Upper lobe of left lung (tissue), 6 donors: Measurements from ENCODE around the gene TMPRSS13. TPM values are rescaled to one million over a fixed set of nuclear protein-coding genes. Genes with fewer than 3 reads are reported as not detected.
"Not testable (repeated sequence)": the region's sequence is repeated elsewhere in the genome, so short reads cannot be mapped to it uniquely, and the experiment has no call there.

Experiments
- ATAC-seq, 2 donors: fragments of 200-7000 bp; cut with Tn5 transposase; one replicate each; pipeline ENCODE4 v1.9.1; 2022; ENCODE audit warnings: mild to moderate bottlenecking in 2 of 2, moderate library complexity in 2 of 2; ENCODE audit not compliant: low FRiP score in 2 of 2
- DNase-seq, 2 donors: peaks; one replicate each; pipeline ENCODE4 v3.0.0-alpha.2; 2019 to 2020
- H3K27ac ChIP-seq, 4 donors: fragments of 200-600 bp; sonication (generic); one replicate each; pipeline ENCODE4 v1.5.1; 2016 to 2019
- H3K27me3 ChIP-seq, 4 donors: fragments of 200-600 bp; sonication (generic); one replicate each; pipeline ENCODE4 v1.5.1; 2017 to 2019
- H3K36me3 ChIP-seq, 4 donors: fragments of 200-600 bp; sonication (generic); one replicate each; pipeline ENCODE4 v1.5.1; 2016 to 2019
- H3K4me1 ChIP-seq, 4 donors: fragments of 200-600 bp; sonication (generic); one replicate each; pipeline ENCODE4 v1.5.1; 2018 to 2019
- H3K4me3 ChIP-seq, 4 donors: fragments of 200-600 bp; sonication (generic); one replicate each; pipeline ENCODE4 v1.5.1; 2017 to 2019; ENCODE audit warnings: mild to moderate bottlenecking in 2 of 4, moderate library complexity in 1 of 4
- H3K9me3 ChIP-seq, 4 donors: fragments of 200-600 bp; sonication (generic); one replicate each; pipeline ENCODE4 v1.5.1; 2018 to 2019
- CTCF ChIP-seq, 6 experiments: fragments of 450-650 bp in 4 of 6; fragments of 200-600 bp in 2 of 6; sonication (generic) in 2 of 6; IDR thresholded peaks; one replicate each; pipeline ENCODE4 v1.5.1; 2016 to 2019; ENCODE audit warnings: antibody characterized with exemption in 6 of 6
- EP300 ChIP-seq, 4 donors: sonication (generic); formaldehyde crosslinking; IDR thresholded peaks; one replicate each; pipeline ENCODE4 v1.5.1; 2017; ENCODE audit warnings: antibody characterized with exemption in 4 of 4, control low read depth in 2 of 4
- POLR2A ChIP-seq, 4 donors: fragments of 450-650 bp; IDR thresholded peaks; one replicate each; pipeline ENCODE4 v1.5.1; 2016 to 2017; ENCODE audit warnings: antibody characterized with exemption in 4 of 4, mild to moderate bottlenecking in 2 of 4
- POLR2AphosphoS5 ChIP-seq, 2 donors: sonication (generic); formaldehyde crosslinking; IDR thresholded peaks; one replicate each; pipeline ENCODE4 v1.5.1; 2017; ENCODE audit warnings: antibody characterized with exemption in 2 of 2
- WGBS, 2 donors: methylation state at CpG; one replicate each; pipeline ENCODE4 v1.1.5; 2017 to 2018; 5-methylcytosine and 5-hydroxymethylcytosine counted together
- total RNA-seq, 6 donors: library from RNA; depleted of rRNA in 4 of 6; stranded (reverse); fragments of >200 nt in 4 of 6; gene quantifications; one replicate each; pipeline versions ENCODE4 v1.1.0 to v1.2.1, GENCODE V29; 2016 to 2021
- donor health status: DM: no; HTN: no; CAD: no; lungs with moderate emphysema.
- donor health status: DM: no; HTN: yes; CAD: no; lungs with severe emphysema.

Gene TMPRSS13
- total RNA-seq, 6 donors from 2014 or later: 4.6 to 26.2 (median 6.1) TPM

DNA sequence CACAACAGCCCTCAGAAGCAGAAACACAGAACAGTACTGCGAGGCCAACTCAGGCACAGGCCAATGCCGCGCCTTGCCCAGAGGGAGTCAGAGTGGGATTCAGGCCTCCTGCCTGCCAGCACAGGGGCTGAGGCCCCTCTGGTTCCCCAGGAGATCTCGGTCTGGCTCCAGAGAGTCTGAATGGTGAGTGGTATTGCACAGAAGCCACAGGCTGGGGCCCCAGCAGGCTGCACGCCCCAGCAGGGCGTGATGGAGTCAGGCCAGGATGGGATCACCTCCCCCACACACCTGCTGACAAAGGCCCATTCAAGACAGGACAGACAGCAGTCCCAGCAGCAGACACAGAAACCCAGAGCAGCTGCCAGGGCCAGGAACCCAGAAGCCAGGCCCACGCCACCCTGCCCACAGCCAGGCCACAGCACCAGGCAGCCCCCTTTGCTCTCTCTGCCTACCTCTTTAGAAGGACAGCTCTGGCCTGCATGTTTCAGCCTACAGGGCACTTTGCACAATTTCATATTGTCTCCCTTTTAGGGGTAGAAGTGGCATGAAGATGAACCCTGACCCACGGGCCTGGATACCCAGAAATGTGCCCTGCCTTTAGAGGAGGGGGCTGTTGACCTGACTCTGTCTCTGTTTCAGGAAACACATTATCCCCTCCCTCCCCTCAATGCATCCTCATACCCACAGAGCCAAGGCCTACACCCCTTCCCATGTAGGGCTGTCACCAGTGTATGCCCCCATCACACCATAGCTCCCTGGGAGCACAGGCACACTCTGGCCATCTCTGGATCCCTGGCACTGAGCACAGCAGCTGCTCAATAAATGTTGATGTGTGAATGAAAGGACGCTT lies 58.9 kb downstream of the TMPRSS13 start:
- H3K4me3 ChIP-seq: no peak overlapping the region
- peak overlapping the region in 3 of 4 donors; percentile 5 to 35 (median 35) for H3K27ac ChIP-seq
- peak in 1 of 2 donors; percentile 61 for DNase-seq
- H3K9me3 ChIP-seq: no peaks in the 10 kb centered on the region
- WGBS, 2 donors: 84 to 96% methylated on average over 3 to 9 of the region's 9 CpGs
- TF ChIP-seq POLR2A (IDR thresholded peaks at IDR 0.05) (no peak), CTCF (IDR thresholded peaks at IDR 0.05) (no peak), EP300 (IDR thresholded peaks at IDR 0.05) (no peak), POLR2AphosphoS5 (IDR thresholded peaks at IDR 0.05) (no peak)
- peak in 1 of 2 donors; percentile 17 for ATAC-seq
- peaks cover 23 to 45% (median 31%) of the 10 kb centered on the region in 4 donors for H3K4me1 ChIP-seq
- H3K36me3 ChIP-seq: no peaks in the 10 kb centered on the region
- H3K27me3 ChIP-seq: no peaks in the 10 kb centered on the region

DNA sequence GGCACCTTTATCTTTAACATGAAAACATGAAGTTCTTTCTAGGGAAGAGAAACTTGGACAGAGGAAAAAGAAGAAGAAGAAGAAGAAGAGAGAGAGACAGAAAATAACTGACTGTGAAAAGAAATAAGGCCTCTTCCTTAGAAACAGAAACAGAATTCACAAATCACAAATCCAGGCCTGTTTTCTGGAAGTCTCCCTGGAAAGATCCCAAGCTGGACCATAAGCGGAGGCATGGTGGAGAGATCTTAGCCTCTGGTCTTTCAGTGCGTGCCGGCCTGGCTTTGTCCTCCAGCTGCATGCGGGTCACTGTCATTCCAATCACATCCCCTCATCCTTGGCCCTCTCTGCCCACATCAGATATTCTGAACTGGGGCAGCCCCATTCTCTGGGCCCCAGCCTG lies 59.6 kb downstream of the TMPRSS13 start:
- Histone ChIP-seq H3K4me3 (no peak overlapping the region), H3K27me3 (no peaks in the 10 kb centered on the region), H3K9me3 (no peaks in the 10 kb centered on the region), H3K4me1 (peaks cover 16 to 37% (median 25%) of the 10 kb centered on the region in 4 donors), H3K27ac (peak overlapping the region in 2 of 4 donors; percentile 5 to 35), H3K36me3 (no peaks in the 10 kb centered on the region)
- DNase-seq (no peak), ATAC-seq (no peak)
- whole genome bisulfite sequencing, 2 donors: 57 to 59% methylated on average over 4 of the region's 4 CpGs
- TF ChIP-seq EP300 (IDR thresholded peaks at IDR 0.05): no peak
- TF ChIP-seq POLR2A (IDR thresholded peaks at IDR 0.05): no peak

DNA sequence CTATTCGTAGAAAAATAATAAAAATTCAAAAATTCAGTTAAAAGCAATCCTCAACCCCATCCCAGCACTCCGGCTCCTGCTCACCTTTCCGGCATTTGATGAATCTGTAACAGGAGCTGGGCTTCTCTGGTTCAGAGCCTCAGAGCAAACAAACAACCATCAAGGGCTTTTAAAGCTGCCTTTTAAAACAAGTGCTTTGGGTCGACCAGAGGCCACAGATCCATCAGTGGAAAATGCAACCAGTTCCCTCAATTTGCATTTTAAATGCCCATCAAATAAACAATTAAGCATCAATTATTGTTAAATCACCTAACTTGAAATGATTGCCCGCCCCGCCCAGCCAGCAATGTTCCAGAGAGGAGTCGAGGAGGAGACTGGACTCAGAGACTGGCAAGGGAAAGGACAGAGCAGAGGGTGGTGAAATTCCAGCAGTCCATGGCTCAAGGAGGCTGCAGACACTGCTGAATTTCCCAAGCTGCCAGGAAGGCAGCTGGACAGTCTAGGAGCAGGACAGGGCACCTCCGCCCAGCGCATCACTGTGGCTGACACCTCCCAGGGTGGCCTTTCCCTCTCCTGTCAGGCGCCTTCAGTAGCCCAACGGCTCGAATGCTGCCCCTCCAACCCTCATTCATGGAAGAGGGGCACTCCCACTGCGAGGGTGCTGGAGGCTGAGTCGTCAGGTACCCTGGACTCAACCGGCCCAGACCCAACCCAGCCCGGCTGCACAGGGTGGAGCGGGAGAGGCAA lies 60.2 kb downstream of the TMPRSS13 start:
- H3K27ac ChIP-seq: no peak overlapping the region
- H3K27me3 ChIP-seq: no peaks in the 10 kb centered on the region
- no peak for DNase-seq
- H3K4me1 ChIP-seq: peaks cover 16 to 31% (median 19%) of the 10 kb centered on the region in 4 donors
- no peaks in the 10 kb centered on the region for H3K36me3 ChIP-seq
- no peak for ATAC-seq
- TF ChIP-seq POLR2A (IDR thresholded peaks at IDR 0.05): no peak
- TF ChIP-seq EP300 (IDR thresholded peaks at IDR 0.05): no peak
- no peak for TF ChIP-seq POLR2AphosphoS5 (IDR thresholded peaks at IDR 0.05)
- TF ChIP-seq CTCF (IDR thresholded peaks at IDR 0.05): no peak
- no peak overlapping the region for H3K4me3 ChIP-seq
- WGBS, 2 donors: 80% methylated on average over 13 to 17 of the region's 17 CpGs
- no peaks in the 10 kb centered on the region for H3K9me3 ChIP-seq

GRCh38 chr11:117868088-117868487 lies 61.1 kb downstream of the TMPRSS13 start:
- DNase-seq (no peak), ATAC-seq (no peak)
- no peak overlapping the region for H3K4me3 ChIP-seq
- H3K27ac ChIP-seq: no peak overlapping the region
- no peaks in the 10 kb centered on the region for H3K9me3 ChIP-seq
- H3K4me1 ChIP-seq: peaks cover 7 to 22% (median 14%) of the 10 kb centered on the region in 4 donors
- H3K36me3 ChIP-seq: no peaks in the 10 kb centered on the region
- no peaks in the 10 kb centered on the region for H3K27me3 ChIP-seq
- WGBS, 2 donors: 76 to 87% methylated on average over 11 of the region's 11 CpGs
- no peak for TF ChIP-seq POLR2A (IDR thresholded peaks at IDR 0.05)
- TF ChIP-seq CTCF (IDR thresholded peaks at IDR 0.05): no peak
- no peak for TF ChIP-seq POLR2AphosphoS5 (IDR thresholded peaks at IDR 0.05)
- TF ChIP-seq EP300 (IDR thresholded peaks at IDR 0.05): no peak

GRCh38 chr11:117866526-117866925 lies 62.7 kb downstream of the TMPRSS13 start:
- no peaks in the 10 kb centered on the region for H3K27me3 ChIP-seq
- TF ChIP-seq POLR2AphosphoS5 (IDR thresholded peaks at IDR 0.05) (no peak), CTCF (IDR thresholded peaks at IDR 0.05) (no peak), POLR2A (IDR thresholded peaks at IDR 0.05) (no peak), EP300 (IDR thresholded peaks at IDR 0.05) (no peak)
- ATAC-seq (no peak), DNase-seq (no peak)
- H3K4me3 ChIP-seq: no peak overlapping the region
- H3K36me3 ChIP-seq: no peaks in the 10 kb centered on the region
- H3K4me1 ChIP-seq: peaks cover 11 to 21% (median 12%) of the 10 kb centered on the region in 4 donors
- H3K27ac ChIP-seq: peak overlapping the region in 1 of 4 donors; percentile 3
- no peaks in the 10 kb centered on the region for H3K9me3 ChIP-seq
- WGBS, 2 donors: 69 to 79% methylated on average over 4 to 5 of the region's 5 CpGs

DNA sequence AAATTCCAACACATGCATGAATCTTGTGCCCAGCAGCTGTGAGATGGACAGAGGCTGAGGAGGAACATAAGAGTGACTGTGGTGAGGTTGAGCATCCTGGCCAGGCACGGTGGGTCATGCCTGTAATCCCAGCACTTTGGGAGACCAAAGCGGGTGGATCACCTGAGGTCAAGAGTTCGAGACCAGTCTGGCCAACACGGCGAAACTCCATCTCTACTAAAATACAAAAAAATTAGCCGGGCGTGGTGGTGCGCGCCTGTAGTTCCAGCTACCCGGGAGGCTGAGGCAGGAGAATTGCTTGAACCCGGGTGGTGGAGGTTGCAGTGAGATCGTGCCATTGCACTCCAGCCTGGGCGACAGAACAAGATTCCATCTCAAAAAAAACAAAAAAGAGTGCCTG lies 63.7 kb downstream of the TMPRSS13 start:
- DNase-seq, ATAC-seq: not testable (repeated sequence)
- WGBS, 2 donors: 95 to 96% methylated on average over 13 of the region's 13 CpGs

More for the DNA sequence above, 63.7 kb downstream of the TMPRSS13 start:
- H3K4me1 ChIP-seq: peaks cover 16 to 30% (median 18%) of the 10 kb centered on the region in 4 donors
- not testable (repeated sequence) for H3K9me3 ChIP-seq, H3K27me3 ChIP-seq, H3K4me3 ChIP-seq, H3K27ac ChIP-seq, H3K36me3 ChIP-seq
